ENCODE data around the gene NFS1. TPM values are rescaled to one million over a fixed set of nuclear protein-coding genes. Genes with fewer than 3 reads are reported as not detected.

Gene NFS1
- total RNA-seq, 2 experiments from 2014 or later, result 28.3 to 30.8 TPM

DNA sequence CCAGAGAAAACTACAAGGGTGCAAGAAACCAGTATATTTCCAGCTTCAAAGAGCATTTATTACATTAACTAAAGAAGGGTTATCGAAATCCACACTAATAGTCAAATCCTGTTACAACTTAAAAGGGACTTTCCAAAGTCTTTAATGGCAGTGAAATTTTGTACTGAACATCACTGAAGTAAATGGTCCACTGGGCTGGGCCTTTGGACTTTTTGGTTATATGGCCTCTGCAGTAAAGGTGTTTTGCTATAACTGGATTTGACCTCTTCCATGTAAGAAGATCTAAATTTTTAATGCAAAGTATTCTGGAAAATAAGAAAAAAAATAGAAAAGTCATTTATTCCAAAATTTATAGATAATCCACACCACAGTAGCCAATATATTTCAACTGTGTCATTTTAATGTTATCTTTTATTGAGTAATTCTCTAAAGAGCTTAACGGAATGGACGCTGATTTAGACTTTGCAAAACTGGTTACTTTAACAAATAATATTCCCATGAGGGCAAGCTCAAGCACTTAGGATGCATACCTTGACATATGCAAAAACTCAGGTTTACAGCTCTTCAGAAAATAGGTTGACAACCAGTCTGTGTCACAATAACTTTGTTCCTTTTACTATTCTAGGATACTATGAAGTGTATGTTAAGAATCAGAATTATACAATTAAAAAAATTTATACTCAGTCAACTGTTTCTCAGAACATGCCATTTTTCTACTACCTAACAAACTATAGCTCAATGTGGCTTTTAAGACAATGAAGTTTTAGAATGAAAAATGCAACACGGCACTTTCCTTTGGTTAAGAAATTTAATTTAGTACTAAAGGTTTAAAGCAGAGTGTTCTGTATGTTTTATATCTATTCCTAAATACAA is 35.9 kb upstream of the NFS1 start:
- Mint-ChIP-seq H3K4me1 (peaks cover 64% of the 10 kb centered on the region), H3K9me3 (no peaks in the 10 kb centered on the region), H3K27ac (no peak overlapping the region), H3K4me3 (no peak overlapping the region), H3K36me3 (ENCODE audit: low read depth) (peaks cover 83% of the 10 kb centered on the region), H3K27me3 (no peaks in the 10 kb centered on the region)
- ChIA-PET CTCF (interaction anchor here (1.0 to 1.9 kb wide), 4 partner anchors 10 to 26 kb away, joined by 3 to 6 read pairs (median 3); no protein-coding TSS in a partner anchor), POLR2A (interaction anchor here (1.2 to 17.5 kb wide), 9 partner anchors 8 to 280 kb away, joined by 3 to 516 read pairs (median 7); partner anchors contain the start of genes CEP250, NFS1, PHF20 and RBM39)
- no peak for DNase-seq

DNA sequence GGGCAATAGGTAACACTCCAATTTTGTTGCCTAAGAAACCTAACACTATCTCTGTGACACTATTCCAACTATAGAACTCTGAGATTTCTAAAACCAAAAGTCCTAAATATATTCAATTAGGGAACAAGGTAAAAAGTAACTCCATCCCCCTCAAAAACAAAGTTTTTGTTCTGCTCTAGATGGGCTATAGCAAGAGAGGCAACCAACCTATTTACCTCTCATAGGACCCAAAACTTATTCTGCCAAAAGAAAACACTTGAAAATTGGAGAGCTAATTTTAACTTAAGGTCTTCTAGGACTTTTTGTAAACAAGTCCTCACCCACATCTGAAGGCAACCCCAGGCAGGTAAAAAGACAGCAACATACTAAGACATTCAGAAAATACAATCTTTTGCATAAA is 35.2 kb upstream of the NFS1 start:
- ChIA-PET POLR2A (interaction anchor here (1.2 to 17.5 kb wide), 8 partner anchors 8 to 279 kb away, joined by 3 to 516 read pairs (median 10); partner anchors contain the start of genes CEP250, NFS1, PHF20 and RBM39), CTCF (interaction anchor here (1.0 to 1.9 kb wide), 3 partner anchors 9 to 25 kb away, joined by 3 to 6 read pairs (median 3); no protein-coding TSS in a partner anchor)
- H3K4me1 Mint-ChIP-seq, result peaks cover 61% of the 10 kb centered on the region
- H3K27me3 Mint-ChIP-seq, result no peaks in the 10 kb centered on the region
- no peak for DNase-seq
- H3K27ac Mint-ChIP-seq, result no peak overlapping the region
- peaks cover 83% of the 10 kb centered on the region for H3K36me3 Mint-ChIP-seq (ENCODE audit: low read depth)
- H3K9me3 Mint-ChIP-seq, result no peaks in the 10 kb centered on the region
- H3K4me3 Mint-ChIP-seq, result no peak overlapping the region

DNA sequence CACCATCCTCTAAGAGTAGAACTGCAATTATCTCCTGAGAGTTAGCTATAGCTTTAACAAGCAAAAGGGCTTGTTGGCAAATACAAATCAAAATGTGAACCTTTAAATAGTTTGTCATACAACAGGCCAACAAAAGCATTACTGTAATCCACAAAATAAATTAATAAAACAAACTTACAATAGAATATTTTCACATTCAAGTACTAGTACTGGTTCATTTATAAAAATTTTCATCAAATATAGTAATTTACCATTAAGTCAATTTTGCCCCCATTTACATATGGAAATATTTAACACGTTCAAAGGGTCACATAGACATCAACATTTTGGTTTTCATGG is 33.5 kb upstream of the NFS1 start:
- Mint-ChIP-seq H3K4me1 (peaks cover 46% of the 10 kb centered on the region), H3K4me3 (no peak overlapping the region), H3K36me3 (ENCODE audit: low read depth) (peaks cover 75% of the 10 kb centered on the region), H3K27ac (no peak overlapping the region), H3K9me3 (no peaks in the 10 kb centered on the region), H3K27me3 (no peaks in the 10 kb centered on the region)
- POLR2A ChIA-PET, result interaction anchor here (1.0 to 17.5 kb wide), 3 partner anchors 9 to 22 kb away, joined by 3 to 503 read pairs (median 106); partner anchors contain the start of genes NFS1, RBM39 and ROMO1
- no peak for DNase-seq
- CTCF ChIA-PET, result no interaction called here

DNA sequence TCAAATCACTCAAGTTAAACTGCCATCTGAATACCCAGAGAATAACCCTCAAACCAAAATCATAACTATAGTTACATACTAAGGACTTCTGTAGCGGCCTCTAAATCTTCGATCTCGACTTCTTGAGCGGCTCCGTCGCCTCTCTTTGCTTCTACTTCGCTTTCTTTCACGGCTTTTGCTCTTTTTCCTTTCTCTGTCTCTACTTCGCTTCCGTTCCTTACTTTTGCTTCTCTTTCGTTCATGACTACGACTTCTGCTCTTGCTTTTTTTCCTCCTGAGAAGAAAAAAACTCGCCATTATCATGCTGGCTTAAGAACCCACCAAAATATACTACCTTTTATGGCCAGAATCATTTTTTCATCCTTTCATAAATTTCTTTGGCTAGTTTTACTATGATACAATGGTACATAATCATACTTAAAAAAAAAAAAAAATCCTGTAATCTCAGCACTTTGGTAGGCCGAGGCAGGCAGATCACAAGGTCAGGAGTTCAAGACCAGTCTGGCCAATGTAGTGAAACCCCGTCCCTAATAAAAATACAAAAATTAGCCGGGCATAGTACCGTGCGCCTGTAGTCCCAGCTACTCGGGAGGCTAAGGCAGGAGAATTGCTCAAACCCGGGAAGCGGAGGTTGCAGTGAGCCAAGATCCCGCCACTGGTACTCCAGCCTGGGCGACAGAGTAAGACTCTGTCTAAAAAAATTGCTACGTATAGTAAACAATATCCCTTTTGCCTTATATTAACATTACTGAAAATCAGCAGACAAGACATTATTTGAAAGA is 32.9 kb upstream of the NFS1 start:
- no peak for DNase-seq
- ChIA-PET CTCF (interaction anchor here (1.4 kb wide), 1 partner anchor 12 kb away, joined by 4 read pairs; no protein-coding TSS in a partner anchor), POLR2A (interaction anchor here (1.0 to 17.5 kb wide), 5 partner anchors 7 to 39 kb away, joined by 3 to 503 read pairs (median 44); partner anchors contain the start of genes NFS1, PHF20, RBM39 and ROMO1)
- Mint-ChIP-seq H3K27me3 (no peaks in the 10 kb centered on the region), H3K4me1 (peaks cover 45% of the 10 kb centered on the region), H3K36me3 (ENCODE audit: low read depth) (peaks cover 71% of the 10 kb centered on the region), H3K9me3 (no peaks in the 10 kb centered on the region), H3K4me3 (no peak overlapping the region), H3K27ac (no peak overlapping the region)

DNA sequence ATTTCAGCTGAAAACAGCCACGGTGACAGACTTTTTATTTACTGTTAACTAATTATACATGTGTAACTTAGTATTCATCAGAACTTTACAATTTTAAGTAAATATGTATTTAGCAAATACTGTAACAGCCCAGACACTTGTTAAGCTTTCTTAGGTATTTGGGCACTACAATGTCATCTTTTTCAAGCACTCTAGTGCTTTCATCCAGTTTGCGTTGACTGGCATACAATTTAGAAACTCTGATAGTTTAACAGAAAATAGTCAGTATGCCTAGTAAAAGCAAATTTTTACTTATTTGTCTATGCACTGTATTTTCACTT is 32.3 kb upstream of the NFS1 start:
- ChIA-PET POLR2A (interaction anchor here (1.8 to 17.5 kb wide), 4 partner anchors 8 to 40 kb away, joined by 6 to 503 read pairs (median 75); partner anchors contain the start of genes NFS1, PHF20, RBM39 and ROMO1), CTCF (interaction anchor here (1.4 kb wide), 3 partner anchors 12 to 130 kb away, joined by 3 to 4 read pairs (median 4); no protein-coding TSS in a partner anchor)
- H3K4me3 Mint-ChIP-seq, result no peak overlapping the region
- peaks cover 76% of the 10 kb centered on the region for H3K36me3 Mint-ChIP-seq (ENCODE audit: low read depth)
- H3K27ac Mint-ChIP-seq, result no peak overlapping the region
- no peaks in the 10 kb centered on the region for H3K9me3 Mint-ChIP-seq
- peaks cover 50% of the 10 kb centered on the region for H3K4me1 Mint-ChIP-seq
- no peak for DNase-seq
- no peaks in the 10 kb centered on the region for H3K27me3 Mint-ChIP-seq

DNA sequence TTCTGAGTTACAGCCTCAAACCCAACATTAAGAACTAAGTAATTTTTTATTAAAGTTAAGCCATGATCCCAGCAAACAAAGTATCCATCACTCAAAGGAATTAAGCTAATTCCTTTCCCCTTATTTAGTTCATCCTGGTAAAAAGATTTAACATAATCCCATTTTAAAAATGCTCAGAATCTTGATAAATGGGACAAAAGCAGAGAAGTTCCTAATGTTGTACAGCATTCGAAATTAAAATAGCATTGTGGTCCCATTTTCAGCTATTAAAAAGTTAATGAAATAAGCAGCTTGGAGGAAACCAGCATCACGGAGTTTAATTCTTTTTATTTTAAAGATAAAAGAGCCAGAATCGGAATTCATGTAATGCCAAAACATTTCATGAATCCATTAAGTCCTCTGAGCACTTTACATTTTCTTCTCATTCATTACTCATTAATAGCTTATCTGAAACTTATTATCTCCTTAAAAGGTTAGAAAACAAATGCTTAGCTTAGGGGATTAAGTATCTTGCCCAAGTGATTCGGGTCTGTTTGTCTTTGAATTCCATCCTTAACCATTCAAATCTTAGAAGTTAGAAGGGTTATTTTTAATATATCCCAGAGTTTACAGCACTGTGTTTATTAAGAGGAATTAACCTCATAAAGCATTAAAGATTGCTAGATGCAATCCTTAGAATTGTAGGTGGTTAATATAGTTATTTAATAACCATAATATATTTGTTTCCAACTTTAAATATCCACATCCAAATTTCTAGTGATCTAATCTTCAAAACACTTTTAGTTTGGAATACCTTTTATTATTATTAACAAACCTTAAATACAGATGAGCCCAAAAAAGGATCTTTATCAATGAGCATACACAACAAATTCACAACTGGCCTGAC is 31.7 kb upstream of the NFS1 start:
- H3K27ac Mint-ChIP-seq, result no peak overlapping the region
- CTCF ChIA-PET, result interaction anchor here (0.8 to 1.9 kb wide), 5 partner anchors 8 to 129 kb away, joined by 3 to 7 read pairs (median 4); no protein-coding TSS in a partner anchor
- H3K4me3 Mint-ChIP-seq, result no peak overlapping the region
- H3K36me3 Mint-ChIP-seq (ENCODE audit: low read depth), result peaks cover 74% of the 10 kb centered on the region
- no peaks in the 10 kb centered on the region for H3K27me3 Mint-ChIP-seq
- H3K4me1 Mint-ChIP-seq, result peaks cover 47% of the 10 kb centered on the region
- DNase-seq, result no peak
- H3K9me3 Mint-ChIP-seq, result no peaks in the 10 kb centered on the region
- POLR2A ChIA-PET, result interaction anchor here (0.9 to 17.5 kb wide), 6 partner anchors 9 to 240 kb away, joined by 3 to 503 read pairs (median 25); partner anchors contain the start of genes NFS1, PHF20, RBM39 and ROMO1

DNA sequence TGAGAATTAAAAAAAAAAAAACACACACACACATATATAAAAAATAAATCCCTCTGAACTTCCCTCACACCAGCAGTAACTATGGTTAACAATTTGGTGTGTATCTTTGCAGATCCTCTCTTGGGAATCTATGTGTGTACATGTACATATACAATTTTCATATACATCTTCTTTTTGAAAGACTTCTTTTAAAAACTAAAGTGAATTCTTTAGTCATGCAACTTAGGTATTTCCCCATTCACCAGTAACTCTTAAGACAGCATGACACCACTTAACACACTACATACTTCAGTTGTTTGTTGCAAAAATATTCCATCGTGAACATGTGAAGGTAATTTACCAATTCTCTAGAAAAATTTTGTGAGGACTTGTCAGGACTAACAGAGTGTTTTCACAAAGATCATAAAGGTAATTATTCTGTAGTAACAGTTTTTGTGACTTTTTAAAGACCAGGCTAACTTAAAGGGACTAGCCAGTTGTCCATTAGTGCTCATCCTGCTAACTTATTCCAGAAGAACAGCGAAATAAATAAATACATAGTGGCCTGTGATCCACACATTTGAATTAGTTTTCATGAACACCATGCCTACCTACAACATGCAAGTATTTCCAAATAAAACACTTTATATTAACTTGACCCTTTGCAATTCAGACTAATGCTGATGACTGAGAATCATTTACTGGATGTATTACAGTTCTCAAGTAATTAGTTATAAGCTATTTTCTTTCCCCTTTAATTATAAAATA is 30.9 kb upstream of the NFS1 start:
- Mint-ChIP-seq H3K4me1 (peaks cover 47% of the 10 kb centered on the region), H3K27ac (no peak overlapping the region), H3K36me3 (ENCODE audit: low read depth) (peaks cover 75% of the 10 kb centered on the region), H3K4me3 (no peak overlapping the region), H3K9me3 (no peaks in the 10 kb centered on the region), H3K27me3 (no peaks in the 10 kb centered on the region)
- ChIA-PET CTCF (interaction anchor here (0.8 to 1.9 kb wide), 6 partner anchors 9 to 129 kb away, joined by 3 to 7 read pairs (median 4); no protein-coding TSS in a partner anchor), POLR2A (interaction anchor here (0.9 to 17.5 kb wide), 6 partner anchors 9 to 240 kb away, joined by 3 to 503 read pairs (median 25); partner anchors contain the start of genes NFS1, PHF20, RBM39 and ROMO1)
- DNase-seq, result no peak

DNA sequence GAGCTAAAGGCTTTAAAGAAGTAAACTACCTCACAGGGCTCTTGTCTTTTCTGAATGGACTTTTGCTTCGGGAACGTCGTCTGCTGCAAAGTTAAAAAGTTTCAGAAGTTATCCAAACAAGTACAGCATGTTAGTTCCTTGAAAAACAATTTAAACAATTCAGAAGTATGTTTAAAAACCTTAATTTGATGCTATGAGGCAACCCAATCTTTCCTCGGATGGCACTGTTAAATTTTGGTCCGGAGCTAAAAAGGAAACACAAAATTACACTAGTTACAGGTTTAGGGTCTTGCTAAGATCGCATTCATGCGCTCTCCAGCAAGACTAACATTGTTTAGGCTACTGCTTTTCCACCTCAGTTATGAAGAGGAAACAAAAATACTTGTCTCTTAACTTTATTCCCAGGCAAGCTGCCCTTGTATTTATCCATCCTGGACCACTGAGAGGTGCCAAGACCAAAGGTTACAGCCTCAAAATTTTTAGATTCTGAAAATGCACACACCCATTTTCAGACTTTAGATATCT is 30.2 kb upstream of the NFS1 start:
- Mint-ChIP-seq H3K27me3 (no peaks in the 10 kb centered on the region), H3K4me3 (no peak overlapping the region)

DNA sequence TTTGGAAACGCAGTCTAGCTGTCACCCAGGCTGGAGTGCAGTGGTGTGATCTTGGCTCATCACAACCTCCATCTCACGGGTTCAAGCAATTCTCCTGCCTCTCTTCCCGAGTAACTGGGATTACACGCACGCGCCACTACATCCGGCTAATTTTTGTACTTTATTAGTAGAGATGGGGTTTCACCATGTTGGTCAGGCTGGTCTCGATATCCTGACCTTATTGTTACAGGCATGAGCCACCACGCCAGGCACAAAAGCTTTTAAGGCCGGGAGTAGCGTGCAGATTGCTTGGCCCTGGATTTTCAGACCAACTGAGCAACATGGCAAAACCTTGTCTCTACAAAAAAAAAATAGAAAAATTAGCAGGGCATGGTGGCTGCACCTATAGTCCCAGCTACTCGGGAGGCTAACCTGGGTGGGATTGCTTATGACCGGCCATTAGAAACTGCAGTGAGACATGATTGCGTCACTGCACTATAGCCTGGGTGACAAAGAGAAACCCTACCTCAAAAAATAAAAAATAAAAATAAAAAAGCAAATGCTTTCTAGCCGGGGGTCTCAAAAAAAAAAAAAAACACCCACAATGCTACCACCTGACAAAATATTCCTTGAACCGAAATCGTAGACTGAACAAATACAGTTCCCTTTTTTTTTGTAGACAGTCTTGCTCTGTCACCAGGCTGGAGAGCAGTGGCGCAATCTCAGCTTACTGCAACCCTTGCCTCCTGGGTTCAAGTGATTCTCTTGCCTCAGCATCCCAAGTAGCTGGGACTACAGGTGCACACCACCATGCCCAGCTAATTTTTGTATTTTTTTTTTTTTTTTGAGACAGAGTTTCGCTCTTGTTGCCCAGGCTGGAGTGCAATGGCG is 27.9 kb upstream of the NFS1 start:
- Mint-ChIP-seq H3K9me3 (no peaks in the 10 kb centered on the region), H3K4me3 (no peak overlapping the region), H3K36me3 (ENCODE audit: low read depth) (peaks cover 73% of the 10 kb centered on the region), H3K27ac (no peak overlapping the region), H3K4me1 (peaks cover 47% of the 10 kb centered on the region), H3K27me3 (no peaks in the 10 kb centered on the region)
- ChIA-PET CTCF (no interaction called here), POLR2A (interaction anchor here (1.0 to 5.4 kb wide), 5 partner anchors 8 to 44 kb away, joined by 3 to 44 read pairs (median 7); partner anchors contain the start of genes PHF20 and RBM39)
- no peak for DNase-seq

More for the DNA sequence above, 30.2 kb upstream of the NFS1 start:
- H3K9me3 Mint-ChIP-seq, result no peaks in the 10 kb centered on the region
- DNase-seq, result no peak
- H3K4me1 Mint-ChIP-seq, result peaks cover 47% of the 10 kb centered on the region
- no peak overlapping the region for H3K27ac Mint-ChIP-seq
- CTCF ChIA-PET, result interaction anchor here (1.0 to 1.9 kb wide), 2 partner anchors 10 kb away, joined by 3 to 7 read pairs; no protein-coding TSS in a partner anchor
- peaks cover 74% of the 10 kb centered on the region for H3K36me3 Mint-ChIP-seq (ENCODE audit: low read depth)
- POLR2A ChIA-PET, result interaction anchor here (1.0 to 17.5 kb wide), 5 partner anchors 8 to 110 kb away, joined by 3 to 503 read pairs (median 44); partner anchors contain the start of genes NFS1, RBM39 and ROMO1
